Measurements from ENCODE around the gene CHAD.
A peak's percentile ranks its signal among the peaks of the same experiment; 100 is the strongest.
"Not testable (repeated sequence)": the region's sequence is repeated elsewhere in the genome, so short reads cannot be mapped to it uniquely, and the experiment has no call there.

CHAD gene

GRCh38 chr17:50452630-50453300, 15.9 kb downstream of the CHAD start:
- no peak for DNase-seq

DNA sequence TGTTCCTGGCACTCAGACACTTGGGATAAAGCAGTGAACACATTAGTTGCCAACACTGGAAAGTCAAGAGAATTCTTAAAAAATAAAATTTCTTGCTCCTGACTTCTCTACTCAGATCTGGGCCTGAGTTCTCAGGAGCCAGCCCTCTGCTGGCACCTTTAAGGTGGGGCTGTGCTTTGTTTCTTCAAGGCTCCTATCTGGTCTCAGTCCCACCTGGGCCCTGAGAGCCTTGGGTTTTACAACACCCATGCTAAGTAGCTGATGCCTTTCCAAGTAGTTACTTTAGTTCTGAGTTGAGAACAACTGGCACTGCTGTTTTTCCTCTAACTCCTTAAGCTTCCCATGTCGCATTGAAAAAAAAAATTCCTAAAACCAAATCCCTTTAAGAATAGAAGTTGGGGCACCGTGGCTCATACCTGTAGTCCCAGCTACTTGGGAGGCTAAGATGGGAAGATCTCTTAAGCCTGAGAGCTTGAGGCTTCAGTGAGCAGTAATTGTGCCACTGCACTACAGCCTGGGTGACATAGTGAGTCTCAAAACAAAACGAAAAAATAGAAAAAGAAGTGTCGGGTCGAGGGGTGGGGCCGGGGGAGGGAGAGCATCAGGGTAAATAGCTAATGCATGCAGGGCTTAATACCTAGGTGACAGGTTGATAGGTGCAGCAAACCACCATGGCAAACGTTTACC, 16.6 kb downstream of the CHAD start:
- DNase-seq = no peak

- DNase-seq = no peak
Measured at GRCh38 chr17:50448643-50449042, 20.0 kb downstream of the CHAD start.

DNA sequence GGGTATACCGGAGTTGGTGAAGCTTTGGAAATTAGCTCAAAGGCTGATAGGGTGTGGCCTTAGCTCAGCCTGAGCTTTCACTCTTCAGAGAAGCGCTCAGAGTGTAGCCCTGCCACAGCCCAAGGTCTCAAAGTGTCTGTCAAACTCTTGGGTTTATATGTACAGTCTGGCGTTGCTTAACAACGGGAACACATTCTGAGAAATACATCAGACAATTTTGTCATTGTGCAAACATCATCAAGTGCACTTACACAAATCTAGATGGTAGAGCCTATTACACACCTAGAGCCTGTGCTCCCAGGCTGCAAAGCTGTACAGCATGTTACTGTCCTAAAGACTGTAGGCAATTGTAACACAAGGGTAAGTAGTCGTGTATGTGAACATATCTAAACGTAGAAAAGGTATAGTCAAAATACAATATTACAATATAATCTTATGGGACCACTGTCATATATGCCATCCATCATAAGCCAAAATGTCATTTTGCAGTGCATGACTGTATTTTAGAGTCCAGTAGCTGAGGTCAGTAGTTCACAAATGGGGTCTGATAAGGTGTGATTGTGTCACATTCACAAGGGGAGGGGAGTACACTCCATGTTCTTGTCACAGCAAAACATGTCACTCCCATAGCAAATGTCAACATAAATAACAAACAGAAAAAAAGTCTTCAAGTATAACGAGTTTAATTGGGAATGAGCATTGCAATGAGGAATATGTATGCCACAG, 20.6 kb downstream of the CHAD start:
- no peak for DNase-seq

DNA sequence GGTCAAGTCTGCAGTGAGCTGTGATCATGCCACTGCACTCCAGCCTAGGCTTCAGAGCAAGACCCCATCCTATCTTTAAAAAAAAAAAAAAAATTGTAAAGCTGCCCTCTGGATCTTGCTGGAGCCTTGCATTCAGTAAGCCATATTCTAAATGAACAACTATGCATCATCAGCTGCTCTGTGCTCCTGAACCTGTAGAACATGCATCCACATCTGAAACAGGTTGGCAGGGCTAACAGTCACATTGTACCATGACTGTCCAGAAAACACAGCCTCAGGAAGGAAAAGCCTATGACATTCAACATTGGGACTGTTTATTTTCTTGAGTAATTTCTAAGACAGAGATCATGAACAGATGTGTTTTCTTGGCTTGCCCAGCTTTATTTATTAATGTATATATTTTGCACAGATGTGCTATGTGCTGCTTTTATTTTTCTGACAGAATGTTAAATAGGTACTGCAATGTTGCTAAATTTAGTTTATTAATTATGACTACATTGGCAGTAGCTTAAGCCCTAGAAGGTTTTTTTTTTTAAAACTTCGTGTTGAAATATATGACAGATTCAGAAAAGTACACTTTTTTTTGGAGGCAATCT, 22.9 kb downstream of the CHAD start:
- no peak for DNase-seq

GRCh38 chr17:50444841-50445715, 23.6 kb downstream of the CHAD start:
- DNase-seq = no peak

DNA sequence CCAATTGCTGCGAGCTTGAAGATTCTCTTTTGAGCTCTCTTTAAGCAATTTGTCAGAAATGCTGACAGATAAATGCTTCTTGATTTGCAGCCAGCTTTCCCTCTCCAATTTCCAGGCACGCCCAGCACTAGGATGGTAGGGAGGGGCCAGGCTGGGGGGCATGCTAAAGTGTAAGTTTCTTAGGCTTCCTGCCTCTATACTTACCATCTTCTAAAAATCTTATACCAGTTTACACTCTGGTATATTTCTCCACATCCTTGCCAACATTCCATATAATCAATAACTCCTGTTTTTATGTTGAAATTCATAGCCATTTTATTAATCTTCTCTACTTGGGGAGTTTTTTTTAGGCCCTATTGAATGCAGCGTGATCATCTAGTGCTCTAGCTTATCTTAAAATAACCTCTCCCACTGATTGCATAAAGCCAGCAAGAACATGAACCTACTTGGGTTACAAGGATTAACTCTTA, 25.1 kb downstream of the CHAD start:
- no peak for DNase-seq

DNA sequence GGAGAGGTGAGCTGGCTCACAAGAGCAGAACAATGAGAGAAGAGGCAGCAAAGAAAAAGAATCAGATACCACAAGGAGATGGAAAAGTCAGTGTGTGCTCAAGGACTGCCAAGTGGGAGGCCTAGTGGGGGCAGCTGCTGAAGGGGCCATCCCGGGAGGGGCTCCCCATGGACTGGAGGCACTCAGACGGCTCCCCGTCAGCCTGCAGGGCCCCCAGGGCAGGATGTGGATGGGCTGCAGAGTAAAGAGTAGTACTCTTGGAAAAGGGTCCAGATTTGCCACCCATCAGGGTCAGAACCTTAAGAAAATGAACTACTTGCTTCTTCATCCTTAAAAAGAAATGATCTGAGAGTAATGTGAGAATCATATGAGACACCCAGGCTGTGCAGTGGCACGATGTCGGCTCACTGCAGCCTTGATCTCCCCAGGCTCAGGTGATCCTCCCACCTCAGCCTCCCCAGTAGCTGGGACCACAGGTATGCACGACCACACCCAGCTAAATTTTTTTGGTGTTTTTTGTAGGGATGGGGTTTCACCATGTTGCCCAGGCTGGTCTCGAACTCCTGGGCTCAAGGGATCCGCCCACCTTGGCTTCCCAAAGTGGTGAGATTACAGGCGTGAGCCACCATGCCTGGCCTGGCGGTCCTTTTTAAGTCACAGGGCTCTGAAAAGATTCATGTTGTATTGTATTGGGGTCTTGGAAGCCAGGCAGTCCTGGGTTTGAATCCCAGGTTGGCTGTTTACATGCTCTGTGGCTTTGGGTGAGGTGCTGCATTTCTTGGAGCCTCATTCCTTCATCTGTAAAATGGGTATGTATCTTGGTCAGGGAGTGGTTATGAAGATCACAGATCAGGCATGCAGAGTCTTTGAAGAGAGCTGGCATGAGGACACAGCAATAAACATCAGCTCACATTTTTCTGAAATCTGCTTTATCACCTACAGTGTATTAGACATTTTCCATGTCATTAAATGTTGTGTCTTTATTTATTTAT, 27.5 kb downstream of the CHAD start:
- no peak for DNase-seq

DNA sequence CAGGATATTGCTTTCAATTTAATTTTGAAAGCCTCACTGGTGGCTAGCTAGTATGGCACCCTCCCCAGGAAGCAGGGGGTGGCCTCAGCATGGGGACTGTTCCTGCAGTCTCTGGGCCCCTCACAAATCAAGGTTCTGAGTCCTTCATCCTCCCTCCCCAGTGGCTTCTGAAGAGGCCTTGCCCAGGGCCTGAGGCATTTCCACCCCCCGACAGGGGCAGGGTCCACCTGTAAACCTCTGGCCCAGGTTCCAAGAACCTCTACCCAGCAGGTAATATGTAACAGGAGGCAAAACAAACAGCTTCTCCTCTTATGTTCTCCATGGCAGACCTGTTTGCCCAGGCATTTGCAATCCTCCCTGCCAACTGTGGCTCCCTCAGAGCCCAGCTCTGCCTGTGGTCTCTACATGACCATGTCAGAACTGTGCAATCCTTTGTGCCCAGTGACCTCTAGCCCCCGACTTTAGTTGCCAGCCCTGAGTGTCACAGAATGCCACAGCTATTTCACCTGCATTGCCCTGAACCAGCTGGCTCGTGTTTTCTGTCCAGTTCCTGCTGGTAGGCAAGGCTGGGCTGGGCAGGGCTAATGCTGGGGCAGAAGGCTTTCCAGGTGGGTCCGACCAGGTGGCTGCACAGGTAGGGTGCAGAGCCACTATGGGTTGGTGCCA, 28.4 kb downstream of the CHAD start:
- DNase-seq = no peak

DNA sequence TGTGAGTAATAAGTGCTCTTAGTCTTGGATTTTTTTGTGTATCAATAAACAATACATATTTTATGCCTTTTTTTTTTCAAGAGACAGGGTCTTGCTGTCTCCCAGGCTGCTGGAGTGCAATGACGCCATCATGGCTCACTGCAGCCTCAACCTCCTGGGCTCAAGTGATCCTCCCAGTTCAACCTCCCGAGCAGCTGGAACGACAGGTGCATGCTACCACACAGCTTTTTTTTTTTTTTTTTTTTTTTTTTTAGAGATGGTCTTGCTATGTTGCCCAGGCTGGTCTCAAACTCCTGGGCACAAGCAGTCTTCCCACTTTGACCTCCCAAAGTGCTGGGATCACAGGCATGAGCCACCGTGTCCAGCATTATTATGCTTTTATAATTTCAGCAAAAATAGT, 29.7 kb downstream of the CHAD start:
- no peak for DNase-seq

- no peak for DNase-seq
Measured at GRCh38 chr17:50437409-50437808, 31.3 kb downstream of the CHAD start.

GRCh38 chr17:50432125-50432762, 36.4 kb downstream of the CHAD start:
- no peak for DNase-seq

DNA sequence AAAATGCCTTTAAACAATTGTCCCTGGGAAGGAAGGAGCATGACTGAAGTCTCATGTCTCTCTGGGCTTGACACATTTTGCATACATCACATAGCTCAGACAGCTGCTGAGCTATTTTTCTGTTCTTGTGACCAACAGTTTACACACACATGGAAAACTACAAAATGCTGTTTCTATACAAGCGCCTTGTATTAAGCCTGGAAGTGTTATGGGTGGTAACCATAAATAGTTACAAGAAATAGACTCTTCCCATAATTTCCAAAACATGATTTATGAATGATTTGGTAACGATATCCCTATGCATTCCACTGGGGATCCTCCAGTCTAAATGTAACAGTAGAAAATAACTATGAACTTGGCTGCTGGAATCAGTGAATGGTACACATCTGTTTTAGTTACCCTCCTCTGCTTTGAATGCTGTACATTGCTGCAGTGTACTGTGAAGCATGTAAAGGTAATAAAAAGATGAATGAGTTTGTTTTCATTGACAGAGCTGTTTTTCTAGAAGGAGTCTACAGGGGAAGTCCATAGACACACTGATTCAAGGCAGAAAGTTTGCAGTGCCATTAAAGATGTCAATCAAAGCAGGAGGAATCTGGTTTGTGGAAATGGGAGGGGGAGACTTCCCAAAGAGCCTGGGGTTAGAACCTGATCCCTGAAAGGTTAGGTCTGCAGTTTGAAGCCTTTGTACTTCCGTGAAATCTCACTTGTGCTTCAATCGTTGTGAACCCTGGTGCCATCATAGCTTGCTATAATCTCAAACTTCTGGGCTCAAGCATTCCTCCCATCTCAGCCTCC, 37.7 kb downstream of the CHAD start:
- DNase-seq = no peak

GRCh38 chr17:50429793-50430192, 38.9 kb downstream of the CHAD start:
- DNase-seq = no peak

- no peak for DNase-seq
Measured at GRCh38 chr17:50428831-50429424, 39.8 kb downstream of the CHAD start.

GRCh38 chr17:50428126-50428525, 40.6 kb downstream of the CHAD start:
- not testable (repeated sequence) for DNase-seq

GRCh38 chr17:50426814-50427787, 41.6 kb downstream of the CHAD start:
- peak; percentile 5 for DNase-seq

GRCh38 chr17:50426472-50426782, 42.3 kb downstream of the CHAD start:
- DNase-seq = no peak

Data from activated effector memory CD4-positive, alpha-beta T cell treated with Interleukin-2 at 50 U/mL for 16 hours (primary cell).